Left renal pelvis (tissue), 4 donors: ENCODE results near the gene CHN2. TPM values are rescaled to one million over a fixed set of nuclear protein-coding genes. Genes with fewer than 3 reads are reported as not detected.

Experiments
- DNase-seq, 4 donors: peaks; one replicate each; pipeline ENCODE4 v3.0.0-alpha.2; 2013; ENCODE audit warnings: low read depth in 4 of 4, low spot score in 3 of 4
- polyA plus RNA-seq, 4 donors: library from polyadenylated mRNA; unstranded; fragments of 120-200 nt; gene quantifications; one replicate each; pipeline ENCODE4 v1.2.1, GENCODE V29; 2013; ENCODE audit not compliant: insufficient read length in 4 of 4

The CHN2 gene
- polyA plus RNA-seq, 4 donors: 11.3 to 21.8 (median 18.7) TPM

- no peak for DNase-seq
Observed at GRCh38 chr7:29453021-29453420, 258.4 kb downstream of the CHN2 start.

- DNase-seq: no peak
Observed at GRCh38 chr7:29454464-29454863, 259.9 kb downstream of the CHN2 start.

GRCh38 chr7:29454899-29455451, 260.4 kb downstream of the CHN2 start:
- no peak for DNase-seq

GRCh38 chr7:29457141-29457561, 262.6 kb downstream of the CHN2 start:
- DNase-seq: no peak

DNA sequence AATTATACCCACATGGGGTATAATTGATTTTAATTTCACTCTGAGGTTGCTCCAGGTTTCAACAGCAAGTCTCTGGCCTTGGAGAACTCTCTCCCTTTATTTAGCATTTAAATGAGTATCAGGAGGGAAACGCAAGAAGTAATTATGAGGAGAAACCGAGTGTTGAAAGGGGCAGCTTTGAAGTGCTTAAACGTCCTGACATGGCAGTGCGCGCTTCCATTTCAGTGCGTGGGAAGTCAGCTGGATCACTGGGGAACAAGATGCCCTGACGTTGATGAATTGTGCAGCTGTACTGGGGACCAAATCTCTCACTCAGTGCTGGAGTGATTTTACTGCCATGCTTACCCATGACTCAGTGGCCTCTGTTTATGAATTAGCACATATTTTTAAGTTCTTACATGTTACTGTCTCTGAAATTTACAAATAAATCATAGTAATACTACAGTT, 263.0 kb downstream of the CHN2 start:
- peak in 2 of 4 donors; percentile 45 to 66 for DNase-seq

- no peak for DNase-seq
Observed at GRCh38 chr7:29458933-29459332, 264.4 kb downstream of the CHN2 start.

DNA sequence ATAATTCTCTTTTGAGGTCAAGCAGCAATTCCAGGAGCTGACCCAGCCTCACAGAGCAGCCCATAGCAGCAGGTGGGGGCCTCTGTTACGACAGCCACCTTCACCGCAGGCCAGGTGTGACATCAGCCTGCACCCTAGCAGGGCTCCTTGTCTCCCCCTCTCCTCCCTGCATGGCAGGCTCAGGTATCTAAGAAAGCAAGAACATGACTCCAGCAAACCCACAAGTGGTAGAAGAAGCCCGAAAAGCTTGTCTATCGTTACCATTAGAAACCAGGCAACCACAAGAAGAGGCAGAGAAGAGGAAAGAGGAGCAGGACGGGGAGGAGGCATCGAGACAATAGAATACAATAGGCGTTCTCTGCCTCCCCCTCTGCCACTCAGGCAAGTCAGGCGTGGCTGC, 265.0 kb downstream of the CHN2 start:
- no peak for DNase-seq

DNA sequence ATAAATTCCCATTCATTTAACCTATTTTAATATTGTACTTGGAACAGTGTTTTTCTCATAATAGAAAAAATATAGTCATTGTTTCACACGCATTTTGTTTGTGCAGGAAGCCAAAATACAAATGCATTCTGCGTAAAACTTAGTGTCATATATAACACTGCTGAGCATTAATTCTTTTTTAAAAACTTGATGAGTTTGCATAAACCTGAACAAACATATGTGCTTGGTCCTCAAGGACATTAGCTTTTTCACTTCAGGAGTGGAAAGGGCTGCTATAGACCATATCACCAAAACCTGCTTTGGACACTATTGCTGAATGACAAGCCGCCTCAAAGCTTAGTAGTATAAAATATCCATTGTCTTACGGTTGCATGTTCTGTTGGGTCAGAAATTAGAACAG, 267.4 kb downstream of the CHN2 start:
- no peak for DNase-seq

DNA sequence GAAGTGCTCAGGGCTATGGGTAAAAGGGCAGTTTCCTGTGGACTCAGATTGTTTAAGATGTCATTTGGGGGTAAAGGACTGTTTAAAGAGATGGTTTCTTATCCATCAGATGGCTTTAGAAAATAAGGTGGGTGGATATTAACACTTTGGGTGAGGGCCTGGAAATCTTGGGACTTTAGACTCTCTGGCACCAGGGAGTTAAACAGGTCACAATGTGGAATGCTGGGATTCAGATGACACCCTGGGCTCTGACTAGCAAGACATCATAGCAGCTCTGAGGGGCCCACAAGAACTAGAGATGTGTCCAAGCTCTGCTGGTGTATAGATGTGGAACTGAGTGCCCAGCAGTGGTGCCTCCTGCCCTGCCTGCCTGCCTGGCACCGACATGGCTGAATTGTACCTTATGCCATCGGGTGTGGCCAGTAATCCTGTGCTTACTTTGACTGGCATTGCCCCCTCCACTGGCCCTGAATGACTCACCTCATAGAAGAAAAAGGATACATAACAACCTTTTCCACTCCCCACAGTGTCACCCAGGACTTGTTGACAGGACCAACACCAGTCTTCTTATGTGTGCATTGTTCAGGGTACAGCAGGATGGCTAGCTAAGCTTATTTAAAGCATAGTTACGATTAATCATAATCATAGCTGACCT, 269.1 kb downstream of the CHN2 start:
- DNase-seq: no peak

- DNase-seq: no peak
Observed at GRCh38 chr7:29464753-29465152, 270.2 kb downstream of the CHN2 start.

- no peak for DNase-seq
Observed at GRCh38 chr7:29467193-29467926, 272.8 kb downstream of the CHN2 start.

GRCh38 chr7:29468196-29468595, 273.6 kb downstream of the CHN2 start:
- DNase-seq: no peak

- DNase-seq: no peak
Observed at GRCh38 chr7:29469281-29469680, 274.7 kb downstream of the CHN2 start.

- DNase-seq: no peak
Observed at GRCh38 chr7:29469976-29470557, 275.5 kb downstream of the CHN2 start.

DNA sequence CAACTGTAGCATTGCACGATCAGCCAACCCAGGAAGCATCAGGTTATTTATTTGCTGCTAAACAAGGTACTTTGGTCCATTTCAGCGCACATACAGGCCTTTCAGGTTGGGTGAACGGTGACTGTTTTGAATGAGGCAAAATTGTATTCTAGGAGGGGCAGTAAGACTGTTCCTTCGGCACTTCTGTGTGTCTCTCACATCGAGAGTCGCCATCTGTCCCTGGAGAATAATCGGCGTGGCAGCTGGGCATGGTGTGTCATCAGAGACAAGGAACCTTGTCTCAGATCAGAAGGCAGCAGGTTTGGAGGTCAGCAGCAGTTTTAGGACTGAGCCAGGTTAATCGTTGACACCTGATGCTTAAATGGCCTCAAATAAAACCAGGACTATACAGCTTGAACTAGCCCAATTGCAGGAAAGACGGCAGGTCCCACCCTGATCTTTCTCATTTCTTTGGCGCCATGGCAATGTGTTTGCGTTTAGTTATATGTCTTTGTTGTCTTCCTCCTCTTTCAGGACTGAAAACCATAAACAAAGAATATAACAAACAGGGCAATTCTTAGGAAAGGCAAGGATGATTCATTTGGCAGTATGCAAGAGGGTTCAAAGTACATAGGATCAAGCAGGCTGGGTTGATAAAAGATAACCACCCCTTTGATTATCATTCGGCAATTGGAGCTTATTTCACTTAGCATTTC, 277.0 kb downstream of the CHN2 start:
- DNase-seq: no peak

DNA sequence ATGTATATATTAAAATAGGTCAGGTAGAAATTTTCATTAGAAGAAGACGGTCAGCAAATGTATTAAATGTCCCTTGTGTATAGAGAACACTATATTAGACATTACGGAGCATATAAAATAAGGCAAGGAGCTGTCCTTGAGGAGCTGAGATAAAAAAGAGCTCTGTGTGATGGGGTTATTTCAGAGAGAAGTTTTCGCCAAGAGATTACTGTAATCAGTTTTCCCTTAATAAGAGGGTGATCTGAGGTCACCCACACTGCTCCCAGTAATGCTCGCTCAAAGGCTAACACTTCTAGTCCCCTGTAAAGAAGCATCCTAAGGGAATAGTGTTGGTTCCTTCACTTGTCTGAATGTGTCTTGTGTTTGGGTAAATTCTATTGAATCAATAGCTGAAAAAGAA, 282.3 kb downstream of the CHN2 start:
- no peak for DNase-seq

GRCh38 chr7:29478226-29478625, 283.7 kb downstream of the CHN2 start:
- DNase-seq: no peak

DNA sequence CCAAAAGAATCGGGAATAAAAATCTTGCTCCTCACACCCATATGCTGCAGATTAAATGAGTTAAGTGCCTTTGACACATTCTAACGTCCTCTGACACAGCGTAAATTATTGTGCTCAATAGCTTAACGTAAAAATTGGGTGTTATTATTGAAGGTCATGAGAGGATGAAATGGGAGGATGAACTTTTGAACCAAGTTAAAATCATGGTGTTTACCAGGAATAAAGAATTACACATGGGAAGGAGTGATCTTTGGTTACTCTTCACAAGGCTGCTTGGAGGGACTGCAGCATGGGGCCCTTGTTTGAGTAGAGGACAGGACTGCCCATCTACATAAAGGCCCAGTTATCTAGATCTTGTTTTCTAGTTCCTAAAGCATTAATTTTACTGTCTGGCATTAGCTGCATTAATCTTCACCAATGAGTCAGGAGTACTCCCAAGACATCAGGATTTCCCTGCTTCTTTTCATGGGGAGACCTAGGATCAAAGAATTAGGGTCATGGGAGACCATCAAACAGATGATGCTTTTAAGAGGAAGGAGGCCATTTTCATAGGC, 284.2 kb downstream of the CHN2 start:
- no peak for DNase-seq

DNA sequence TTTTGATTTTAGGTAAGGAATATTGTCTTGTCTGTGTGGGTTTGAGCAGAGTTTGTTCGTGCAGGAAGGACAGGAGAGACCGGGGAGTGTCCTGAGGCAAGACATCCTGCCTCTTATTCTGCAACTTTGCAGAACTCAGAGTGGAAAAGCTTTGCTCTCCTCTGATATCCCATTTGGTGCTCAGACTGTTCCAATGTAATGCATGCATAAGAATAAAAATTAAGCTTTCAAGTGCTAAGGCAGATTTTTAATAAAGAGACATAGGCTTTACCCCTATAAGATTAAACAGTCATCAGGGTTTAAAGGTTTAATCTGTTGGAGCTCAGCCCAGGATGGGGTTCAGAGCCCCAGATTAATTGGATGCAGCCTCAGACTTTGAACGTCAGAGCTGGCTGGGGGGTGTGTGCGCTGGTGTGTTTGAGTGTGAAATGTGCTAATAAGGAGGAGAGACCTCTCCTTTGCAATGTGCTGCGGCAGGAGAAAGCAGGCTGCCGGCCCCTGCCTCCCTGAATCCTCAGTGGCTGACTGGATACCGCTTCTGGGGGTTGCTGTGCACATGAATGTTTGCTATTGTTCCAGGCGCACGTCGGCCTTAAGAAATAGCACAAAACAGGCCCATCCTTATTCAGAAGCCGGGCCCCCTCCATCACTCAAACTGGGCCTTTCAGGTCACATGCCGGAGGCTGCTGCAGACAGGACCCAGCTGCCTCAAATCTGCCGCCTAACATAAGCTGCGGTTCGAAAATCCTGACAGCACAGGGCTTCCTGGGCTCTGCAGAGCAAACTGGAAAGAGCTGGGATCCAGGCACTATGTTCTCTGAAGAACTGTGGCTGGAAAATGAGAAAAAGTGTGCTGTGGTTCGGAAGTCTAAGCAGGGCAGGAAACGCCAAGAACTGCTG, 285.0 kb downstream of the CHN2 start:
- peak in 1 of 4 donors; percentile 36 for DNase-seq

DNA sequence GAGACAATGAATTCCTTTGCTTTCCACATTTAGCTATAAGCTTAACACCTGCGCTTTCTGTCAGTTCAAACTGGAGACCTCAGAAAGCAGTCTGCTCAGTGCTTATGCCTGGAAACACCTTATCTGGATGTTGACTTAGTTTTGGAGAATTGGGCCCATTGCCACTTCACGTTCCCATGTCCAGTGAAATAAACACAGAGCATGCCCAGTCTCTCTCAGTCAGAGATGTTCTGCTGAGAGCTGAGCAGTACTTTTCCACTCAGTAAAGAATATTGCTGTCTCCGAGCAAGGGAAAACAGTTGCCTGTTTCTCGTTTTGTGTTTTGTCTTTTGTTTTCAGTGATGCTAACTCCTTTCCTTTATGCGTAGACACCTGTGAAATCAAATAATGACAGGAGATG, 285.9 kb downstream of the CHN2 start:
- DNase-seq: no peak
